Peyer's patch (tissue), 4 donors: ENCODE measurements around the gene DCLK1. TPM values are rescaled to one million over a fixed set of nuclear protein-coding genes. Genes with fewer than 3 reads are reported as not detected.

Experiments used
- DNase-seq, 3 donors: peaks; one replicate each; pipeline ENCODE4 v3.0.0-alpha.2; 2017 to 2019
- H3K27ac ChIP-seq, 4 donors: fragments of 200-600 bp; sonication (generic); one replicate each; pipeline ENCODE4 v1.5.1; 2016 to 2019
- H3K27me3 ChIP-seq, 2 donors: fragments of 200-600 bp; sonication (generic); one replicate each; pipeline ENCODE4 v1.5.1; 2019
- H3K36me3 ChIP-seq, 3 donors: fragments of 200-600 bp; sonication (generic); one replicate each; pipeline ENCODE4 v1.5.1; 2016 to 2019
- H3K4me1 ChIP-seq, 4 donors: fragments of 200-600 bp; sonication (generic); one replicate each; pipeline ENCODE4 v1.5.1; 2016 to 2019
- H3K4me3 ChIP-seq, 4 donors: fragments of 200-600 bp; sonication (generic); 1 replicate in 3 of 4; 2 replicates in 1 of 4; pipeline ENCODE4 v1.5.1; 2016 to 2019; ENCODE audit warnings: mild to moderate bottlenecking in 1 of 4
- H3K9me3 ChIP-seq, 4 donors: fragments of 200-600 bp; sonication (generic); one replicate each; pipeline ENCODE4 v1.5.1; 2016 to 2019; ENCODE audit warnings: mild to moderate bottlenecking in 1 of 4
- CTCF ChIP-seq, 6 experiments: fragments of 450-650 bp in 4 of 6; fragments of 200-600 bp in 2 of 6; sonication (generic) in 1 of 6; IDR thresholded peaks; one replicate each; pipeline ENCODE4 v1.5.1; 2017 to 2019; ENCODE audit warnings: antibody characterized with exemption in 6 of 6, mild to moderate bottlenecking in 3 of 6, moderate library complexity in 1 of 6
- POLR2A ChIP-seq, 2 donors: fragments of 450-650 bp; IDR thresholded peaks; one replicate each; pipeline ENCODE4 v1.5.1; 2017; ENCODE audit warnings: antibody characterized with exemption in 2 of 2, mild to moderate bottlenecking in 2 of 2, moderate library complexity in 2 of 2
- total RNA-seq, 4 donors: library from RNA; depleted of rRNA; stranded (reverse); fragments of >200 nt; gene quantifications; one replicate each; pipeline ENCODE4 v1.1.0, GENCODE V29; 2016

DCLK1 gene
- total RNA-seq, 4 donors from 2014 or later, result 3.7 to 23.1 (median 9.1) TPM

- TF ChIP-seq CTCF (IDR thresholded peaks at IDR 0.05), result no peak
- TF ChIP-seq POLR2A (IDR thresholded peaks at IDR 0.05), result no peak
- Histone ChIP-seq H3K27ac (no peak overlapping the region), H3K4me1 (no peaks in the 10 kb centered on the region), H3K36me3 (no peaks in the 10 kb centered on the region), H3K4me3 (no peak overlapping the region), H3K27me3 (no peaks in the 10 kb centered on the region), H3K9me3 (no peaks in the 10 kb centered on the region)
- DNase-seq, result no peak
Observed at GRCh38 chr13:36096461-36097416, 34.4 kb downstream of the DCLK1 start.

GRCh38 chr13:36094478-36094877 is 36.7 kb downstream of the DCLK1 start:
- no peaks in the 10 kb centered on the region for H3K4me1 ChIP-seq
- no peaks in the 10 kb centered on the region for H3K9me3 ChIP-seq
- H3K4me3 ChIP-seq, result no peak overlapping the region
- no peaks in the 10 kb centered on the region for H3K27me3 ChIP-seq
- H3K27ac ChIP-seq, result no peak overlapping the region
- TF ChIP-seq CTCF (IDR thresholded peaks at IDR 0.05) (no peak), POLR2A (IDR thresholded peaks at IDR 0.05) (no peak)
- no peaks in the 10 kb centered on the region for H3K36me3 ChIP-seq
- no peak for DNase-seq

DNA sequence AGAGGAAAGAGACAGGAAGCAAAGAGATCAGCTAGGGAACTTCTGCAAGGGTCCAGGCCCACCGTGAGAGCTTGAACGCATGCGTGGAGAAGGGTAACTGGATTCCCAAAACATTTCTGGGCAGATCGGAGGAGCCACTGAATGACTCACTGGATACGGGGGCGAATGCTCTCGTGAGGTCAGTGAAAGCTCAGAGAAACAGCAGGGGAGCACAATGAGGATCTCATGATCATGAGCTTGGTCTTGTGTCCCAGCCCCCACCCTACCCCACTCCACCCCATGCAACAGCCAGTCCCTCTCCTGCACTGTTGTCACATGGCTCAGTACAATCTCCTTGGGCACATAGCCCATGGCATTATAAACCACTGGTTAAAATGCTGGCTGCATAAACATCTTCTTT is 40.6 kb downstream of the DCLK1 start:
- no peak for DNase-seq
- no peak overlapping the region for H3K27ac ChIP-seq
- no peaks in the 10 kb centered on the region for H3K9me3 ChIP-seq
- TF ChIP-seq POLR2A (IDR thresholded peaks at IDR 0.05), result no peak
- no peak for TF ChIP-seq CTCF (IDR thresholded peaks at IDR 0.05)
- H3K27me3 ChIP-seq, result no peaks in the 10 kb centered on the region
- H3K36me3 ChIP-seq, result no peaks in the 10 kb centered on the region
- no peaks in the 10 kb centered on the region for H3K4me1 ChIP-seq
- no peak overlapping the region for H3K4me3 ChIP-seq

DNA sequence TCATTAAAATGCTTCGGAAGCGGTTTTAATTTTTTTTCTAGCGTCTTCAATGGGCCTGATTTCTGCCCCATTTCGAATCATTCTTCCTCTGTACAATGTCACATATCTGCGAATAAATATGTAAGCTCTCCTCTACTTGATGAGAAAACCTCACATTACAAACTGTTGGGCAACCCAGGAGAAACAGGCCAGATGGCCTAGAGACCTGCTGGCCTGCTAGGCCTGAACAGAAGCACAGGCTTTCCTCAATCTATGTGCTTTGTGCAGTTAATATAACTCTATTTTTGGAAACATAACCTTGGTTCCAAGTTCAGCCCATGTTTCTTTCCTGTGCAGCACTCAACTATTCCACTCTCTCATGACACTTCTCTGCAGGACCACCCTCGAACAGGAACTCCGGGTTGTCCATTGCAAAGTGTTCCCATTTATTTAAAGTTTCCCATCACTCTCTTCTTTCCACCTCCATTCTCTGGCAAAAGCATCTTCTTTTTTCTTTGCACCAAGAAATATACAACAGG is 42.0 kb downstream of the DCLK1 start:
- DNase-seq, result no peak
- Histone ChIP-seq H3K27ac (no peak overlapping the region), H3K27me3 (no peaks in the 10 kb centered on the region), H3K4me1 (no peaks in the 10 kb centered on the region), H3K36me3 (no peaks in the 10 kb centered on the region), H3K4me3 (no peak overlapping the region), H3K9me3 (no peaks in the 10 kb centered on the region)
- no peak for TF ChIP-seq CTCF (IDR thresholded peaks at IDR 0.05)
- TF ChIP-seq POLR2A (IDR thresholded peaks at IDR 0.05), result no peak

GRCh38 chr13:36088463-36088862 is 42.7 kb downstream of the DCLK1 start:
- H3K27ac ChIP-seq, result no peak overlapping the region
- no peaks in the 10 kb centered on the region for H3K4me1 ChIP-seq
- H3K27me3 ChIP-seq, result no peaks in the 10 kb centered on the region
- no peaks in the 10 kb centered on the region for H3K36me3 ChIP-seq
- no peak for TF ChIP-seq POLR2A (IDR thresholded peaks at IDR 0.05)
- no peak for TF ChIP-seq CTCF (IDR thresholded peaks at IDR 0.05)
- DNase-seq, result no peak
- H3K9me3 ChIP-seq, result no peaks in the 10 kb centered on the region
- H3K4me3 ChIP-seq, result no peak overlapping the region
